ENCODE results near the gene SYTL1.

SYTL1 gene

DNA sequence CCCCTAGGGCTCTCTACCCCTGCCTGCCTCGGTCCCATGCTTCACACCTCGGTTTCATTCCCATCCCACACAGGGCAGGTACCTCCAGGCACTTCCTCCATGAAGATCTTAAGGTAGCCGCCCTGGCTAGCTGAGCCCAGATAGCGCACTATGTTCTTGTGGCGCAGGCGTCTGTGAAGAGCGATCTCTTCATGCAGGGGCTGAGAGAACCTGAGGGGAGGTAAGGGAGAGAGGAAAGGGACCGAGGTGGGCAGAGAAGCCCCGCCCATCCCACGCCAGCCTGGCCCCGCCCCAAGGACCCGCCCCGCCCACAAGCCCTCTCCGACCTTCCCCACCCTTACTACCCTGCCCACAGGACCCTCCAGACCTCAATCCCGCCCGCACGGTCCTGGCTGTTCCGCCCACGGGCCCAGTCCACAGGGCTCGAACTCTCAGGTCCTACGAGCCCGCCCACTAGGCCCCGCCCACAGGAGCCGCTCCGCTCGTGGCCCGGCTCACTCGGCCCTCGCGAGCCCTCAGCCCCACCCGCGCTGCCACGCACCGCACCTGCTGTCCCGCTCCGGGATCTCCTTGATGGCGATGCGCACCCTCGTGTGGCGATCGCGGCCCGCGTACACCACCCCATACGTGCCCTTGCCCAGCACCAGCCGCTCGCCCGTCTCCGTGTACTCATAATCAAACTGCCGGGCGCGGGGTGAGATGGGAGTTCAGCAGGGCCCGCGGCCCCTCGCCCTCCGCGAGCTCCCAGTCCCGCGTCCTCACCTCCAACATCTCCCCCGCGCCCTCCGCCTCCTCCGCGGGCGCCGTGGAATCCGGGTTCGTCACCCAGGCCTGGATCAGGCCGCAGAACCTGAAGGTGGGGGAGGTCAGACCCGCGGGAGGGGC, 18.6 kb downstream of the SYTL1 start:
- no peak for TF ChIP-seq POLR2A (IDR thresholded peaks at IDR 0.05; ENCODE audit: low read depth, low read length)
- TF ChIP-seq TAF1 (IDR thresholded peaks at IDR 0.05; ENCODE audit: borderline replicate concordance, low read depth, low read length), result no peak
- TF ChIP-seq POLR2AphosphoS5 (IDR thresholded peaks at IDR 0.05; ENCODE audit: low read depth, low read length), result no peak
- no peak for FAIRE-seq
- no peak for DNase-seq (ENCODE audit: insufficient read length)

- FAIRE-seq (no peak), DNase-seq (ENCODE audit: insufficient read length) (no peak)
- no peak for TF ChIP-seq TAF1 (IDR thresholded peaks at IDR 0.05; ENCODE audit: borderline replicate concordance, low read depth, low read length)
Measured at GRCh38 chr1:27361044-27361402, 19.2 kb downstream of the SYTL1 start.

DNA sequence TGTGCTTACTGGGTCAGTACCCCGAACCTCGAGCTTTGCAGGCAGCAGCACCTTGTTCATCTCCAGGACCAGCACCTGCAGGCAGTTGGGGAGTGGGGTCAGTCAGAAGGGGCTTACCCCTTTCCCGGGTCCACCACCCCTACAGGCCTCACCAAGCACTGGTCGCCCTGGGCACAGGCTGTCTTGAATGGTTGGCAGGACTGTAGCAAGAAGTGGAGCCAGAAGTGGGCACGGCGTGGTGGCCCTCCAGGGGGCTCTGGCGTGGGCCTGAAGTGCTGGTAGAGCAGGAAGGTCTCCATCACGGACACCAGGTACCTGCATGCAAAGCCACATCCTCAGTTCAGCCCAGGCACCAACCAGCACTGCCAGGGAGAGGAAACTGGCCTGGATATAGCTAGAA, 19.7 kb downstream of the SYTL1 start:
- FAIRE-seq (no peak), DNase-seq (ENCODE audit: insufficient read length) (no peak)
- TF ChIP-seq POLR2AphosphoS5 (IDR thresholded peaks at IDR 0.05; ENCODE audit: low read depth, low read length) (no peak), POLR2A (IDR thresholded peaks at IDR 0.05; ENCODE audit: low read depth, low read length) (no peak), TAF1 (IDR thresholded peaks at IDR 0.05; ENCODE audit: borderline replicate concordance, low read depth, low read length) (no peak)

- TF ChIP-seq POLR2A (IDR thresholded peaks at IDR 0.05; ENCODE audit: low read depth, low read length) (no peak), POLR2AphosphoS5 (IDR thresholded peaks at IDR 0.05; ENCODE audit: low read depth, low read length) (no peak), TAF1 (IDR thresholded peaks at IDR 0.05; ENCODE audit: borderline replicate concordance, low read depth, low read length) (no peak)
- DNase-seq (ENCODE audit: insufficient read length) (no peak), FAIRE-seq (no peak)
Measured at GRCh38 chr1:27363766-27364695, 22.2 kb downstream of the SYTL1 start.

DNA sequence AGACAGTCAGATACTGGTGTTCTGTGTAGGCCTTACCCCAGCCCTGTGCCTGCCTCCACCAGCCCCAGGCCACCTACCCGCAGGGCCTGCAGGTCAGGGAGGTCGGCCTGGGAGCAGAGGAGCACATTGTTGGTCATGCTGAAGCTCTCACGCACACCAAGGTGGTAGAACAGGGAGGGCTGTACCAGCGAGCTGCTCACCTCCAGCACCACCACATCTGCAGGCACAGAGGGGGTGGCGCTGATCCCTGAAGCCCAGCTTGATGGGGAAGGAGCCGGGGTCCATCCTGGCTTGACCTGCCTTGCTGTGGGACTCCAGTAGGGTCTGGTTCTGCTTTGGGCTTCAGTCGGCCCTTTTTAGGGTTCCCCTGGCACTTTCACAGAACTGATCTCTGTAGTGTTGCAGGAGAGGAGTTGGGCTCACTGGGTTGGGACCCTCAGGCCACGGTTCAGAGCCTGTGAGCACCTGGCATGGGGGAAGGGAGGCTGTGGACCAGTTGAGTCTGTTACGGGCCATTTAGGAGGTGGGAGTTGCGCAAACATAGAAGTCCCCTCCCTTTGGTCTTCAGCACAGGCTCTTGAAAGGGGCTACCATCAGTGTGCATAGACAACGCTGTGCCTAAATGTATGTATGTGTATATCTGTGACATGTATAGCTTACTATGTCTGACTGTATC, 23.0 kb downstream of the SYTL1 start:
- TF ChIP-seq POLR2A (IDR thresholded peaks at IDR 0.05; ENCODE audit: low read depth, low read length) (no peak), POLR2AphosphoS5 (IDR thresholded peaks at IDR 0.05; ENCODE audit: low read depth, low read length) (no peak), TAF1 (IDR thresholded peaks at IDR 0.05; ENCODE audit: borderline replicate concordance, low read depth, low read length) (no peak)
- DNase-seq (ENCODE audit: insufficient read length) (no peak), FAIRE-seq (no peak)

DNA sequence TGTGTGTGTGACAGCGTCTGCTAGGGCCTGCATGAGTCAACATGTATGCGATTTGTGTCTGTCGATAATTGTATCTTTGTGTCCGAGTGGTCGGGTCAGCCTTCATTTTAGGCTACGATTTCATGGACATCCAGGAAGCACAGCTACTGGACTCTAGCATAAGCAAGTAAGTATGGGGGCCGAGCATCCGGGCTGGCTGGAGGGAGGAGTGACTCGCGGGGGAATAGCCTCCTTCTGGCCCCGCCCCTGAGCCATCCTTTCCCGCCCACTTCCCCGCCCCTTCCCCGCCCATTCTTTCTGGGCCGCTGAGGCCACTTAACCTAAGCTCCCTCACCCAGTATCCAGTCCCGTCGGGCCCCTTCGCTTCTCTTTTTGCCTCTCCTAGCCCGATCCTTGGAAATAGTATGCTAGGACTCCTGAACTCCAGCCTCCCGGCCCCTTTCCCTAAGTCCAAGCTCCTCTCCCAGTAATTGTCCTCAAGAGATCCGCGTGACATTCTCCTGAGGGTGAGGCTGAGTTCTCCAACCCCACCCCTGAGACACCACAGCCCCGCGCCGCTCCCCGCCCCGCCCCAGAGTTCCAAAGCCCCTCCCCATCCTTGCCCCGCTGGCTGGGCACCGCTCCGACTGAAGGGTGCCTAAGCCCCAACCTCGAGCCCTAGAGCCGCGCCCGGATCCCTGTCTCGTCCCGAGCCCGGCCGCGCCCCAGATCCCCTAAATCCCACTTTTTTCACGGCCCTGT, 23.7 kb downstream of the SYTL1 start:
- DNase-seq (ENCODE audit: insufficient read length) (peak; percentile 90), FAIRE-seq (peak; percentile 93)
- TF ChIP-seq POLR2AphosphoS5 (IDR thresholded peaks at IDR 0.05; ENCODE audit: low read depth, low read length) (no peak), TAF1 (IDR thresholded peaks at IDR 0.05; ENCODE audit: borderline replicate concordance, low read depth, low read length) (no peak), POLR2A (IDR thresholded peaks at IDR 0.05; ENCODE audit: low read depth, low read length) (no peak; the same call in 1 of the 2 replicates)

- FAIRE-seq (peak; percentile 44), DNase-seq (ENCODE audit: insufficient read length) (peak; percentile 72)
- TF ChIP-seq POLR2A (IDR thresholded peaks at IDR 0.05; ENCODE audit: low read depth, low read length) (no peak), TAF1 (IDR thresholded peaks at IDR 0.05; ENCODE audit: borderline replicate concordance, low read depth, low read length) (no peak), POLR2AphosphoS5 (IDR thresholded peaks at IDR 0.05; ENCODE audit: low read depth, low read length) (no peak)
Measured at GRCh38 chr1:27366113-27366410, 24.2 kb downstream of the SYTL1 start.

DNA sequence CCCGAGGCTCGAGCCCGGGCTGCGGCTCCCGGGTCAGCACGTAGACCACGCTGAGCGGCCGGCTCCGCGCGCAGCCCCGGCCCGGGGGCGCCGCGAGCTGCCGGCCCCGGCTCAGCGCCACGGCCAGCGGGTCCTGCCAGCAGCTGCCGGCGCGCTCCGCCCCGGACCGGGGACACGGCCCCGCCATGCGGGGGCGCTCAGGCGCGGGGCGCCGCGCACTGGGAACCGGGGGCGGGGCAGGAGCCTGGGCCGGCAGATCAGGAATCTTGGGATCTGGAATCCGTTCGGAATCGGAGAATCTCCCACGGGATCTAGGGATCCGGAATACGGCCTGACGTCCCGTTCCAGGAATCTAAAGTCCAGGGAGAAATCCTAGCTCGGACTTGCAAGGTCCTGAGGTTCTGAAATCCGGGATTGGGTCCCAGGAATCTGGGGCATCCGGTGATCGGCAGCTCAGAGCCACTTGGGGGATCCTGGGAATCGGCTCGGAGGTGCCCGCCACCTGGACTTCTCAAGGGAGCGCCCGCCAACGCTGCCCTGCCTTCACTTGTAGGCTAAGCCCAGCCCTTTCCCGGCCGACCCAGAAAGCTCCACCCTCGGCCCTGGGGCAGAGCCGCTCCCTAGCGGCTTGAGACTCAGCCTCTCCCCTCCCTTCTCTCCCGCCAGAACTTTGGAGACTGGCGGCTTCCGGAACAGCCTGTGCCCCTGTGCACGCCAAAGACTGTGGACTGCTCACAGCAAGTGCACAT, 24.8 kb downstream of the SYTL1 start, which contains the start of gene MAP3K6:
Gene MAP3K6, minus strand, starts transcription at position 551 of the 749 bp plus-strand sequence. Its CDS starts 364 bp downstream, at position 187.
- TF ChIP-seq POLR2AphosphoS5 (IDR thresholded peaks at IDR 0.05; ENCODE audit: low read depth, low read length) (no peak), POLR2A (IDR thresholded peaks at IDR 0.05; ENCODE audit: low read depth, low read length) (no peak), TAF1 (IDR thresholded peaks at IDR 0.05; ENCODE audit: borderline replicate concordance, low read depth, low read length) (no peak)
- DNase-seq (ENCODE audit: insufficient read length) (no peak), FAIRE-seq (no peak)

- FAIRE-seq (no peak), DNase-seq (ENCODE audit: insufficient read length) (no peak)
- no peak for TF ChIP-seq POLR2AphosphoS5 (IDR thresholded peaks at IDR 0.05; ENCODE audit: low read depth, low read length)
- TF ChIP-seq POLR2A (IDR thresholded peaks at IDR 0.05; ENCODE audit: low read depth, low read length), result no peak
- TF ChIP-seq TAF1 (IDR thresholded peaks at IDR 0.05; ENCODE audit: borderline replicate concordance, low read depth, low read length), result no peak
Measured at GRCh38 chr1:27367160-27367650, 25.4 kb downstream of the SYTL1 start.
